Pancreas (tissue), 10 donors: ENCODE data around the gene C1QTNF3. TPM values are rescaled to one million over a fixed set of nuclear protein-coding genes. Genes with fewer than 3 reads are reported as not detected.
A peak's percentile ranks its signal among the peaks of the same experiment; 100 is the strongest.

ENCODE experiments used
- ATAC-seq, 4 donors: fragments of 200-7000 bp; cut with Tn5 transposase; one replicate each; pipeline versions ENCODE4 v1.8.0 to v1.9.1; 2020; ENCODE audit warnings: mild to moderate bottlenecking in 4 of 4, moderate library complexity in 4 of 4
- DNase-seq, 6 donors: peaks; one replicate each; pipeline ENCODE4 v3.0.0-alpha.2; 2020
- FAIRE-seq: peaks from 2 replicates; lab custom pipeline; 2012; peaks lifted over from hg19 to GRCh38; lab: Jason Lieb, UNC
- H3K27ac ChIP-seq, 4 donors: fragments of 200-600 bp; sonication (generic); 1 replicate in 3 of 4; 2 replicates in 1 of 4; pipeline versions ENCODE4 v1.5.0 to v1.8.0; 2020
- H3K27me3 ChIP-seq, 4 donors: fragments of 200-600 bp; one replicate each; pipeline ENCODE4 v1.8.0; 2021
- H3K36me3 ChIP-seq, 3 donors: fragments of 200-600 bp; sonication (generic) in 1 of 3; one replicate each; pipeline versions ENCODE4 v1.5.0 to v1.8.0; 2020 to 2021
- H3K4me1 ChIP-seq, 3 donors: fragments of 200-600 bp; one replicate each; pipeline ENCODE4 v1.8.0; 2021
- H3K4me3 ChIP-seq, 4 donors: fragments of 200-600 bp; sonication (generic) in 2 of 4; one replicate each; pipeline versions ENCODE4 v1.5.0 to v1.8.0; 2020 to 2021
- H3K9me3 ChIP-seq, 4 donors: fragments of 200-600 bp; one replicate each; pipeline ENCODE4 v1.8.0; 2021
- CTCF ChIP-seq, 4 donors: fragments of 200-600 bp; sonication (generic) in 3 of 4; IDR thresholded peaks; one replicate each; pipeline versions ENCODE4 v1.5.0 to v1.8.0; 2021; ENCODE audit warnings: antibody characterized with exemption in 4 of 4
- WGBS, 2 donors: extraction: QIAGEN DNeasy Blood & Tissue Kit; methylation state at CpG; one replicate each; pipeline ENCODE4 v1.1.7; 2013; 5-methylcytosine and 5-hydroxymethylcytosine counted together
- intact Hi-C, 3 donors: fragments of 100-400 bp; cut with DNase I; formaldehyde crosslinking; loops; one replicate each; pipeline versions ENCODE4 v1.11.1 to v1.14.2; 2022
- polyA plus RNA-seq, 2 donors: library from polyadenylated mRNA; stranded (reverse); fragments of 200-250 nt; gene quantifications; one replicate each; pipeline ENCODE4 v1.2.3, GENCODE V29; 2013
- total RNA-seq, 6 donors: library from RNA; stranded (reverse); fragmentation: NEBNext Ultra II Directional in 4 of 6; extraction: Animal tissue kit (Norgen Biotek cat#: 25700) in 4 of 6; gene quantifications; one replicate each; pipeline versions ENCODE4 v1.2.1 to v1.2.4, GENCODE V29; 2021 to 2023
- donor health status: healthy with polysubstance abuse.
- donor health status: DM: no; HTN: no; CAD: no; lungs with moderate emphysema.
- donor health status: DM: no; HTN: no; CAD: no.
- donor health status: control.
- donor health status: control.
- donor health status: Bipolar disorder and iron deficiency.
- donor health status: DM: yes; HTN: yes; CAD: no.
- donor health status: DM: no; HTN: no; CAD: no.
- donor health status: DM: no; HTN: no; CAD: no.
- donor health status: DM: yes; HTN: yes; CAD: no.

Gene C1QTNF3
- total and polyA plus RNA-seq, 8 donors: 2.0 to 11.7 (median 3.1) TPM

- Histone ChIP-seq H3K4me1 (peaks cover 0 to 9% (median 6%) of the 10 kb centered on the region in 3 donors), H3K9me3 (no peaks in the 10 kb centered on the region), H3K27ac (no peak overlapping the region), H3K27me3 (no peaks in the 10 kb centered on the region), H3K4me3 (no peak overlapping the region), H3K36me3 (no peaks in the 10 kb centered on the region)
- TF ChIP-seq CTCF (IDR thresholded peaks at IDR 0.05): no peak
- DNase-seq (no peak), ATAC-seq (no peak), FAIRE-seq (no peak)
- WGBS, 2 donors: 71 to 84% methylated on average over 1 of the region's 1 CpG
- intact Hi-C loops: no loop called here
Observed at GRCh38 chr5:33994845-33995244, 48.2 kb downstream of the C1QTNF3 start.

GRCh38 chr5:33992864-33993263 is 50.1 kb downstream of the C1QTNF3 start:
- 90% methylated on average over 2 of the region's 2 CpGs for WGBS, 2 donors
- Histone ChIP-seq H3K4me1 (peaks cover 0 to 9% (median 6%) of the 10 kb centered on the region in 3 donors), H3K27ac (no peak overlapping the region), H3K9me3 (no peaks in the 10 kb centered on the region), H3K4me3 (no peak overlapping the region), H3K36me3 (peaks cover 0 to 12% (median 6%) of the 10 kb centered on the region in 3 donors), H3K27me3 (no peaks in the 10 kb centered on the region)
- intact Hi-C loops: no loop called here
- FAIRE-seq (no peak), DNase-seq (no peak), ATAC-seq (no peak)
- no peak for TF ChIP-seq CTCF (IDR thresholded peaks at IDR 0.05)

GRCh38 chr5:33985447-33985846 is 57.6 kb downstream of the C1QTNF3 start:
- ATAC-seq: no peak
- no peak for FAIRE-seq

GRCh38 chr5:33984671-33985124 is 58.3 kb downstream of the C1QTNF3 start, which contains the start of gene SLC45A2:
Gene SLC45A2, minus strand, starts transcription at chr5:33984693. Its CDS starts 110 bp downstream, at chr5:33984583.
- 75 to 81% methylated on average over 7 of the region's 7 CpGs for WGBS, 2 donors
- FAIRE-seq: no peak
- intact Hi-C loops: no loop called here

More at GRCh38 chr5:33985447-33985846, 57.6 kb downstream of the C1QTNF3 start:
- 93 to 95% methylated on average over 6 of the region's 6 CpGs for WGBS, 2 donors
- intact Hi-C loops: no loop called here
- Histone ChIP-seq H3K27ac (no peak overlapping the region), H3K4me3 (no peak overlapping the region), H3K27me3 (no peaks in the 10 kb centered on the region), H3K4me1 (peaks cover 0 to 12% (median 11%) of the 10 kb centered on the region in 3 donors), H3K36me3 (peaks cover 0 to 22% (median 6%) of the 10 kb centered on the region in 3 donors), H3K9me3 (no peaks in the 10 kb centered on the region)
- TF ChIP-seq CTCF (IDR thresholded peaks at IDR 0.05): no peak
- no peak for DNase-seq

More at GRCh38 chr5:33984671-33985124, 58.3 kb downstream of the C1QTNF3 start, which contains the start of gene SLC45A2:
- Histone ChIP-seq H3K4me3 (no peak within 1 kb of the TSS), H3K4me1 (peaks cover 0 to 14% (median 12%) of the 10 kb centered on the region in 3 donors), H3K27me3 (no peaks in the 10 kb centered on the region), H3K9me3 (no peaks in the 10 kb centered on the region), H3K27ac (no peak within 1 kb of the TSS), H3K36me3 (peaks cover 0 to 22% (median 6%) of the 10 kb centered on the region in 3 donors)
- ATAC-seq: peak in 2 of 4 donors; percentile 10 to 12
- no peak for TF ChIP-seq CTCF (IDR thresholded peaks at IDR 0.05)
- no peak for DNase-seq
